GM12801 (cell line): ENCODE results near the gene TFAM.

Experiments used
- CTCF ChIP-seq: IDR thresholded peaks from one replicate; pipeline ENCODE4 v1.5.1; 2011; ENCODE audit warnings: control low read depth; ENCODE audit not compliant: insufficient read length; ENCODE audit errors: extremely low read depth

TFAM gene

GRCh38 chr10:58397830-58398229, 12.6 kb downstream of the TFAM start:
- no peak for TF ChIP-seq CTCF

- TF ChIP-seq CTCF = no peak
Measured at GRCh38 chr10:58399410-58399809, 14.2 kb downstream of the TFAM start.

GRCh38 chr10:58400609-58401008, 15.4 kb downstream of the TFAM start:
- TF ChIP-seq CTCF = no peak

- TF ChIP-seq CTCF = no peak
Measured at GRCh38 chr10:58404001-58404400, 18.8 kb downstream of the TFAM start.

GRCh38 chr10:58409956-58410610, 24.9 kb downstream of the TFAM start:
- TF ChIP-seq CTCF = no peak

GRCh38 chr10:58412502-58412961, 27.3 kb downstream of the TFAM start:
- TF ChIP-seq CTCF = no peak

GRCh38 chr10:58414270-58415041, 29.2 kb downstream of the TFAM start:
- TF ChIP-seq CTCF = no peak
